GM12891 (cell line): ENCODE data around the gene SIGLEC12.

Source experiments
- DNase-seq: peaks from one replicate; pipeline ENCODE4 v3.0.0; 2011; ENCODE audit warnings: low spot score; ENCODE audit not compliant: insufficient read length
- FAIRE-seq: peaks from 2 replicates; lab custom pipeline; 2011; peaks lifted over from hg19 to GRCh38; lab: Jason Lieb, UNC
- PAX5 ChIP-seq: IDR thresholded peaks from 2 replicates; pipeline ENCODE4 v1.6.1; 2011; ENCODE audit warnings: low read length, moderate library complexity, mild to moderate bottlenecking; ENCODE audit not compliant: insufficient read depth, severe bottlenecking
- POLR2A ChIP-seq: IDR thresholded peaks from 2 replicates; pipeline ENCODE4 v1.6.1; 2011; ENCODE audit warnings: low read depth, low read length, control low read depth
- POLR2AphosphoS5 ChIP-seq: IDR thresholded peaks from 2 replicates; pipeline ENCODE4 v1.6.1; 2011; ENCODE audit warnings: low read depth, low read length, control low read depth
- POU2F2 ChIP-seq: IDR thresholded peaks from 2 replicates; pipeline ENCODE4 v1.6.1; 2011; ENCODE audit warnings: low read depth, mild to moderate bottlenecking, control low read depth, low read length, moderate library complexity
- SPI1 ChIP-seq: IDR thresholded peaks from 2 replicates; pipeline ENCODE4 v1.6.1; 2011; ENCODE audit warnings: low read depth, low read length, control low read depth
- TAF1 ChIP-seq: IDR thresholded peaks from 2 replicates; pipeline ENCODE4 v1.6.1; 2011; ENCODE audit warnings: low read depth, low read length, control low read depth

The SIGLEC12 gene

GRCh38 chr19:51489113-51489512, 12.5 kb downstream of the SIGLEC12 start:
- no peak for TF ChIP-seq POU2F2
- TF ChIP-seq POLR2AphosphoS5: no peak
- TF ChIP-seq TAF1: no peak
- TF ChIP-seq PAX5: no peak
- TF ChIP-seq SPI1: no peak
- no peak for TF ChIP-seq POLR2A
- DNase-seq (no peak), FAIRE-seq (no peak)

GRCh38 chr19:51488491-51488890, 13.1 kb downstream of the SIGLEC12 start:
- DNase-seq (no peak), FAIRE-seq (no peak)
- TF ChIP-seq POLR2AphosphoS5 (no peak), PAX5 (no peak), SPI1 (no peak), POLR2A (no peak), TAF1 (no peak), POU2F2 (no peak)

GRCh38 chr19:51485960-51486660, 15.5 kb downstream of the SIGLEC12 start:
- DNase-seq (no peak), FAIRE-seq (peak; percentile 20)
- no peak for TF ChIP-seq POLR2A
- TF ChIP-seq POLR2AphosphoS5: no peak
- no peak for TF ChIP-seq TAF1
- no peak for TF ChIP-seq PAX5
- no peak for TF ChIP-seq POU2F2
- no peak for TF ChIP-seq SPI1

GRCh38 chr19:51480590-51480989, 21.0 kb downstream of the SIGLEC12 start:
- TF ChIP-seq POLR2AphosphoS5 (no peak), POLR2A (no peak)
- DNase-seq: no peak
- no peak for FAIRE-seq

DNA sequence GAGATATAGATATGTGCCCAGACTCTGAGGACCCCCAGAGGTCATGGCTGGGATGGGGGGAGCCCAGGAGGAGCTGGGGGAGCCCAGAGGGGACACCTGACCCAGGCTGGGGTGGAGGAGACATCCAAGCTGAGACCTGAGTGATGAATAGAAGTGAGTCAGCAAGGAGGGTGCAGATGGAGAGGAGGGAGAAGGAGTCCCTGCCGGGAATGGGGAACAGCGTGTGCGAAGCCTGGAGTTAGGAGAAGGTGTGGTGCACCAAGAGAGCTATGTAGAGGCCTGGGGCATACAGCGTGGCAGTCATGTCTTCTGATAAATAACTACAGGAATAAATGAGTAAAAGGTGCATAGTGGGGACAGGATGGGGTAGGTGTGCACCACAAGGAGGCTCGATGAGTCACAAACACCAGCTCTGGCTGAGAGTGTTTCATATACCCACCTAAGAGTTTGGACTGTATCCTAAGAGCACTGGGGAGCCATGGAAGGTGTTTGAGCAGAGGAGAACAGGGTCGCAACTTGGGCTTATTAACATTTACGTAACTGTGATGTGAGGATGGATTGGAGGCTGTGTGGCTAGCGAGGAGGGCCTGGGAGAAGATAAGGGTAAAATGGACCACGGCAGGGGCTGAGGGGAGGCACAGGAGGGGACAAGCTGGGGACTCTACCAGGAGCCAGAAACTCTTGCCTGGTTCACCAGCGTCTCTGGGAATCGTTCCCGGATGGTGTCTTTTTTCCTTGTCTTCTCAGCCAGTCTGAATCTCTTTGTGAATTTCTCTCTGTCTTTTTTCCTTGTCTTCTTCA, 21.9 kb downstream of the SIGLEC12 start:
- TF ChIP-seq POU2F2 (no peak), SPI1 (no peak), POLR2A (no peak), TAF1 (no peak), PAX5 (no peak), POLR2AphosphoS5 (no peak)
- FAIRE-seq: no peak

DNA sequence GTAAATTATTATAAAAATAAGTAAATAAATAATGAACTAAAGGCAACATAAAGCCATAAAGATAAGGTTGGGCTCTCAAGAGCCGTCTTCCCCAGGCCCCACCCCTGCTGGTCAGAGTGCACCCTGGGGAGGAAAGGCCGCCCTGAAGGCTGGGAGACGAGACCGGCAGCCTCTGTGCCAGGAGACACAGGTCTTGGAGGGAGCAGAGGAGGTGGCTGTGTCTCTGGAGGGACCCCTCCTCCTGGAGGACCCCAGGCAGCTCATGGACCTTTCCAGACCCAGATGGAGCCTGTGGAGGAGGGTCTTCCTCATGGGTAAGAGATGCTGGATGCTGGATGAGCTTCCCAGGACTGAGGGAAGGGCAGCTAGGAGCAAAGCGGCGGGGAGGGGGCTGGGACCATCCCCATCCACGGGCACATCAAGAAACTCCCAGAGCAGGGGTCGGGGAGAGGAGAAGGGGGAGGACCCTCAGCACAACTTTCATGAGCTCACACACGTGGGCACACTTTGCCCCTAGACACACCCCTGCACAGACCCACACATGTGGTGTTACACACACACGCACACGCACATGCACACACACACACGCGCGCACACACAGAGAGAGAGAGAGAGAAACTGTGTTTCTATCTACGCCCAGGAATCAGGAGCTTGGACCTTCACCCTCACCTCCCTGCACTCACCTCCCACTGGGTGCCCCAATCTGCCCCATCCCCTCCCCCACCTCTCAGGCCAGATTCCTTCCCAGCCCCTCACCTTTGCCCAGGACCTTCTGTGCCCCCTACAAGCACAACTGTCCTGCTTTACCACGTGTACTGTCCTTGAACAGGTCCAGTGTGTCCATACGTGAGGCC, 23.0 kb downstream of the SIGLEC12 start, which contains the start of gene CEACAM18:
TSS of gene CEACAM18 (plus strand) at position 159 of the 854 bp plus-strand sequence.
- FAIRE-seq (no peak), DNase-seq (no peak)
- TF ChIP-seq POLR2AphosphoS5 (no peak), POU2F2 (no peak)

More for the DNA sequence above, 21.9 kb downstream of the SIGLEC12 start:
- DNase-seq: no peak

GRCh38 chr19:51477344-51477743, 24.3 kb downstream of the SIGLEC12 start:
- DNase-seq (no peak), FAIRE-seq (no peak)
- TF ChIP-seq POLR2AphosphoS5 (no peak), POU2F2 (no peak), SPI1 (no peak), PAX5 (no peak), TAF1 (no peak), POLR2A (no peak)

DNA sequence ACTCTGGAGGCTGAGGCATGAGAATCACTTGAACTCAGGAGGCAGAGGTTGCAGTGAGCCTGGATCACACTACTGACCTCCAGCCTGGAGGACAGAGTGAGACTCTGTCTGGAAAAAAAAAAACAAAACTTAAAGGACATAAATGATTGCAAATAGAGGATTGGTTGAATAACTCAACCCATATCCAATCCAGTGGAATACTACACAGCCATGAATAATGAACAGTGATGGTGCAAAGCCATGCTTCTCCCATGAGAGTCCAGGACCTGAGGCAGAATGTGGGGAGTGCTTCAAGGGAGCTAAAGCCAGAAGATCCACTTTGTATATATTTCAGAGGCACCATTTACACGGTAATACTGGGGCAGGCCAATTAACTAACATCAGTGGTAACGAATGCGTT, 25.4 kb downstream of the SIGLEC12 start:
- DNase-seq (no peak), FAIRE-seq (no peak)
- no peak for TF ChIP-seq TAF1
- no peak for TF ChIP-seq POLR2A
- TF ChIP-seq SPI1: no peak
- no peak for TF ChIP-seq POU2F2
- no peak for TF ChIP-seq POLR2AphosphoS5
- TF ChIP-seq PAX5: no peak

- TF ChIP-seq POU2F2 (no peak), POLR2AphosphoS5 (no peak), SPI1 (no peak), POLR2A (no peak), PAX5 (no peak), TAF1 (no peak)
- peak; percentile 52 for DNase-seq
- FAIRE-seq: peak; percentile 92
These were observed 28.4 kb downstream of the SIGLEC12 start for GRCh38 chr19:51473009-51473707.
